ENCODE measurements around the gene CCDC201.

Gene CCDC201

GRCh38 chr7:45884136-45884535, 11.3 kb upstream of the CCDC201 start:
- Histone ChIP-seq H3K4me2 (ENCODE audit: low read length) (no peak overlapping the region), H3K27me3 (ENCODE audit: control insufficient read depth, insufficient read depth, low read length) (no peaks in the 10 kb centered on the region), H3K36me3 (ENCODE audit: insufficient read depth, low read length) (no peaks in the 10 kb centered on the region), H3K9me3 (replicated peaks; ENCODE audit: low read length) (no peaks in the 10 kb centered on the region), H3K9ac (ENCODE audit: low read depth, low read length) (no peak overlapping the region), H3K4me3 (ENCODE audit: low read length) (no peak overlapping the region), H3K4me1 (ENCODE audit: control insufficient read depth, insufficient read depth, low read length) (peaks cover 64% of the 10 kb centered on the region)

- H3K9ac ChIP-seq (ENCODE audit: low read depth, low read length): no peak overlapping the region
- H3K9me3 ChIP-seq (replicated peaks; ENCODE audit: low read length): no peaks in the 10 kb centered on the region
- H3K36me3 ChIP-seq (ENCODE audit: insufficient read depth, low read length): no peaks in the 10 kb centered on the region
- peaks cover 50% of the 10 kb centered on the region for H3K4me1 ChIP-seq (ENCODE audit: control insufficient read depth, insufficient read depth, low read length)
- no peak overlapping the region for H3K4me3 ChIP-seq (ENCODE audit: low read length)
- no peaks in the 10 kb centered on the region for H3K27me3 ChIP-seq (ENCODE audit: control insufficient read depth, insufficient read depth, low read length)
- H3K4me2 ChIP-seq (ENCODE audit: low read length): peak overlapping the region; percentile 15
Measured at GRCh38 chr7:45882465-45882810, 9.6 kb upstream of the CCDC201 start.

DNA sequence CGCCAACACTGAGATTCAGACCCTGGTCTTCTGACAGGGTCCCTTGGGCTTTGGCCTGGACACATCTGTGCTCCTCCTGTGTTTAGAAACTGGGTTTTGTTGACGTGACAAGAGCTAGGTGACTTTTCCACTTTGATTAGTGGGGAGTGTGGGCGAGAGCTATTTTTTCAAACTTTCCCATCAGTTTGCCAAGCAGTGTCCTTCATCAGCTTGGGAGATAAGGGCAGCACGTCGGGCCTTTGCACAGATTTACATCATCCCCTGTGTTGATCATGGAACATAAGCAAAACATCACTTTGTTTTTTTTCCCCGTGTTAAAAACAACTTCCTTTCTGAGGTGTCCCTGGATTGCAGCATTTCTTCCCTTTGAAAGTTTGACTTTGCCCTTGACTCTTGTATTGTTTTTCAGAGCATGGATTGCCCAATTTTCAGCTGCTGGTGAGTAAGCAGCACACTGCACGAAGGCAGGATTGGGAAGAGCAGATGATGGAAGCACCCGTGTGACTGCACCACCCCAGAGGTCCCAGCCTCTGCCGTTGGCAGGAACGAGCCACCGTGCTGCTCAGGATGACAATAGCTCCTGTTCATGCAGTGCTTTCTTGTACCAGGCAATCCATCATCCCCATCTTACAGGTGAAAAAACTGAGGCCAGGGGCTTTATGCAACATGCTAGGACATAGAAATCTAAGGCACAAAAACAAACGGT, 9.0 kb upstream of the CCDC201 start:
- H3K4me1 ChIP-seq (ENCODE audit: control insufficient read depth, insufficient read depth, low read length): peaks cover 45% of the 10 kb centered on the region
- peak overlapping the region; percentile 15 for H3K4me2 ChIP-seq (ENCODE audit: low read length)
- H3K36me3 ChIP-seq (ENCODE audit: insufficient read depth, low read length): no peaks in the 10 kb centered on the region
- no peak overlapping the region for H3K4me3 ChIP-seq (ENCODE audit: low read length)
- no peak overlapping the region for H3K9ac ChIP-seq (ENCODE audit: low read depth, low read length)
- no peaks in the 10 kb centered on the region for H3K9me3 ChIP-seq (replicated peaks; ENCODE audit: low read length)
- H3K27me3 ChIP-seq (ENCODE audit: control insufficient read depth, insufficient read depth, low read length): no peaks in the 10 kb centered on the region

GRCh38 chr7:45881280-45881758, 8.4 kb upstream of the CCDC201 start:
- H3K27me3 ChIP-seq (ENCODE audit: control insufficient read depth, insufficient read depth, low read length): no peaks in the 10 kb centered on the region
- no peak overlapping the region for H3K9ac ChIP-seq (ENCODE audit: low read depth, low read length)
- no peaks in the 10 kb centered on the region for H3K36me3 ChIP-seq (ENCODE audit: insufficient read depth, low read length)
- H3K4me1 ChIP-seq (ENCODE audit: control insufficient read depth, insufficient read depth, low read length): peaks cover 39% of the 10 kb centered on the region
- no peak overlapping the region for H3K4me3 ChIP-seq (ENCODE audit: low read length)
- H3K4me2 ChIP-seq (ENCODE audit: low read length): no peak overlapping the region
- H3K9me3 ChIP-seq (replicated peaks; ENCODE audit: low read length): no peaks in the 10 kb centered on the region

DNA sequence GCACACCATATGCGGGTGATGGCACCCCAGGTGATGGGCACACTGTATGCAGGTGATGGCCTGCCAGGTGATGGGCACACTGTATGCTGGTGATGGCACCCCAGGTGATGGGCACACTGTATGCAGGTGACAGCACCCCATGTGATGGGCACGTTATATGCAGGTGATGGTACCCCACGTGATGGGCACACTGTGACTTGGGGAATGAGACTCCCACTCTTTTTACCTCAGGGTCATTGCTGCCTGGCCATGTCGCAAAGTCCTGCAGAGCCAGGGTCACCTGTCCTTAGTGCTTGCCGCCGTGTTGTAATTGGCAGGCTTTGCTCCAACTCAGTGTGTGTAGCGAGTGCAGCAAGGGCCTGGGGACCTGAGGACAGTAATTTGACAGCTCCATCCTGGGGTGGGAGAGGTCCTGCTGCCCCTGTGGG, 7.6 kb upstream of the CCDC201 start:
- H3K27me3 ChIP-seq (ENCODE audit: control insufficient read depth, insufficient read depth, low read length): no peaks in the 10 kb centered on the region
- H3K4me2 ChIP-seq (ENCODE audit: low read length): no peak overlapping the region
- no peaks in the 10 kb centered on the region for H3K36me3 ChIP-seq (ENCODE audit: insufficient read depth, low read length)
- no peak overlapping the region for H3K9ac ChIP-seq (ENCODE audit: low read depth, low read length)
- no peaks in the 10 kb centered on the region for H3K9me3 ChIP-seq (replicated peaks; ENCODE audit: low read length)
- peaks cover 36% of the 10 kb centered on the region for H3K4me1 ChIP-seq (ENCODE audit: control insufficient read depth, insufficient read depth, low read length)
- H3K4me3 ChIP-seq (ENCODE audit: low read length): no peak overlapping the region

DNA sequence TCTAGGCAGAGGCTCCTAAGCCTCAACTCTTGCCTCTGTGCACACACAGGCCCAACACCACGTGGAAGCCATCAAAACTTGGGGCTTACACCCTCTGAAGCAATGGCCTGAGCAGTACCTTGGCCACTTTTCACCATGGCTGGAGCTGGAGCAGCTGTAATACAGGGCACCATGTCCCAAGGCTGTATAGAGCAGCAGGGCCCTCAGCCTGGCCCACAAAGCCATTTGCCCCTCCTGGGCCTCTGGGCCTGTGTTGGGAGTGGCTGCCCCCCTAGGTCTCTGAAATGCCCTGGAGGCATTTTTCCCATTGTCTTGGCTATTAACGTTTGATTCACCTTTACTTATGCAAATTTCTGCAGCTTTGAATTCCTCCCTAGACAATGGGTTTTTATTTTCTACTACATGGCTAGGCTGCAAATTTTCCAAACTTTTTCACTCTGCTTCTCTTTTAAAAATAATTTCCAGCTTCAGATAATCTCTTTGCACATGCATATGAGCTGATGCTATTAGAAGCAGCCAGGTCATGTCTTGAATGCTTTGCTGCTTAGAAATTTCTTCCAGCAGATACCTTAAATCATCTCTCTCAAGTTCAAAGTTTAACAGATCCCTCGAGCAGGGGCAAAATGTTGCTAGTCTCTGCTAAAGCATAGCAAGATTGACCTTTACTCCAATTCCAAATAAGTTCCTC, 5.7 kb upstream of the CCDC201 start:
- no peak overlapping the region for H3K4me3 ChIP-seq (ENCODE audit: low read length)

DNA sequence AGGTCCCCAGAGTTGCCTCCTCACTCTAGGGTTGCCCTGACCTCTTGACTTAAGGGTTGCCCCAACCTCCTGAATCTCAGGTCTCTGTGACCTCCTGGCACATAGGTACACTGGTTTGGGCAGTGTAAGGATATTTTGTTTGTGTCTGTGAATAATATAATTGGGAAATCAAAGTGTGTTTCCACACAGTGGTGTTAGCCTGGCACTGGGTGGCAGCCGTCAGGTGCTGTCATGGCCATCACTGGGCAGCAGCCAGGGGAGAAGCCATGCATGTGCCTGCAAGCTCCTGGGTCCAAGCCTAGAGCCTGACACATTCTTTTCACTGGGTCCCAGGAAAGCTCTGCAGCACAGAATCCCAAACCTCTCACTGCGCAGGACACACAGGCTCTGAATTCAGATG, 3.6 kb upstream of the CCDC201 start:
- Histone ChIP-seq H3K4me3 (ENCODE audit: low read length) (no peak overlapping the region), H3K27me3 (ENCODE audit: control insufficient read depth, insufficient read depth, low read length) (no peaks in the 10 kb centered on the region), H3K9ac (ENCODE audit: low read depth, low read length) (no peak overlapping the region), H3K36me3 (ENCODE audit: insufficient read depth, low read length) (no peaks in the 10 kb centered on the region), H3K4me2 (ENCODE audit: low read length) (no peak overlapping the region), H3K4me1 (ENCODE audit: control insufficient read depth, insufficient read depth, low read length) (peaks cover 25% of the 10 kb centered on the region), H3K9me3 (replicated peaks; ENCODE audit: low read length) (no peaks in the 10 kb centered on the region)

More for the DNA sequence above, 5.7 kb upstream of the CCDC201 start:
- Histone ChIP-seq H3K27me3 (ENCODE audit: control insufficient read depth, insufficient read depth, low read length) (no peaks in the 10 kb centered on the region), H3K36me3 (ENCODE audit: insufficient read depth, low read length) (no peaks in the 10 kb centered on the region), H3K4me1 (ENCODE audit: control insufficient read depth, insufficient read depth, low read length) (peaks cover 39% of the 10 kb centered on the region), H3K9ac (ENCODE audit: low read depth, low read length) (no peak overlapping the region), H3K4me2 (ENCODE audit: low read length) (no peak overlapping the region), H3K9me3 (replicated peaks; ENCODE audit: low read length) (no peaks in the 10 kb centered on the region)

DNA sequence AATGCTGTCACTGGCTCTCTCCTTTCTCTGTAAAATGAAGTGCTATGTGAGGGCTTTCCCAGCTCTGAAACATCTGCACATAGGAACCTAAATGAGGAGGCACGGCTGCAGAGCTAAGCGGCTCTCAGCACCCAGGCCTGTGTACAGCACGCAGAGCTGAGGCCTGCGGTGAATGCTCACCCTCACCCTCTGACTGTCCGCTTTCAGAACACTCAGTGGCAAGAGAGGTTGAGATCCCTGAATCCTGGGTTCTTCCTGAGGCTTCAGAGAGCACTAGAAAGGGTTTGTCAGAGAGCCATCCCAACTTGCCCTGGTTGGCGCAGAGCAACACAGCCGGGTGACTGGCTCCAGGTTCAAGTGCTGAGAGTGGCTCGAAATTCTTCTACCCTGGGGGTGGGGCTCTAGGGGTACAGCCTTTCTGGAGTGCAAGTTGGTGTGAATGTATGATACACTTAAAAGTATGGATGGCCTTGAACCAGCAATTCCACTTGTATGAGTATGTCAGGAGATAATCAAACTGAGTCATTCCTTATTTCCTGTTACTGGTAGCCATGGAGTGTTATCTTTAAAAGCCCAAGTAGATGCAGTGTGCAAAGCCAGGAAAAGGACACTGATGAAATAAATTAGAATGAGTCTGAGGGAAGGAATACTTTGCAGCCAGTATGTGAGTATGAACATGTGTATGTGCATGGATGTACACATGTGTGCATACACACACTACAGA, 1.7 kb upstream of the CCDC201 start:
- peaks cover 21% of the 10 kb centered on the region for H3K4me1 ChIP-seq (ENCODE audit: control insufficient read depth, insufficient read depth, low read length)
- no peaks in the 10 kb centered on the region for H3K27me3 ChIP-seq (ENCODE audit: control insufficient read depth, insufficient read depth, low read length)
- no peaks in the 10 kb centered on the region for H3K36me3 ChIP-seq (ENCODE audit: insufficient read depth, low read length)
- no peaks in the 10 kb centered on the region for H3K9me3 ChIP-seq (replicated peaks; ENCODE audit: low read length)
- H3K9ac ChIP-seq (ENCODE audit: low read depth, low read length): no peak overlapping the region
- H3K4me2 ChIP-seq (ENCODE audit: low read length): peak overlapping the region; percentile 25
- no peak overlapping the region for H3K4me3 ChIP-seq (ENCODE audit: low read length)

DNA sequence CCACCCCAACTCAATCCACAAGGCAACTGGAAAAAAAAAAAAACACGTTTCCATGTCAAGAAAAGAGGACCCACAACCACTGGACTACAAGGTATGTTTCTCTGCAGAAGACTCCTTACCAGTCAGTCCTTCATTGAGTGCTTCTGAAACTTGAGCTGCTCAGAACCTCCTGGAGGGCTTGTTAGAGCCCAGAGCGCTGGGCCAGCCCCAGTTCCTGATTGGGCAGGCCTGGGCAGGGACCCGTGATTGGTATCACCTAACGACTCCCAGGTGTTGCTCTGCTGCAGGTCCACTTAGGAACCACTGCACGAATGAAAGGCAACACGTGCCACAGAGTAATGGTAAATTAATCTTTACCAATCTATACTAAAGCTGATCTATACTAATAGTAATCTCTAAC, 473 bp upstream of the CCDC201 start:
- no peaks in the 10 kb centered on the region for H3K36me3 ChIP-seq (ENCODE audit: insufficient read depth, low read length)
- no peaks in the 10 kb centered on the region for H3K27me3 ChIP-seq (ENCODE audit: control insufficient read depth, insufficient read depth, low read length)

DNA sequence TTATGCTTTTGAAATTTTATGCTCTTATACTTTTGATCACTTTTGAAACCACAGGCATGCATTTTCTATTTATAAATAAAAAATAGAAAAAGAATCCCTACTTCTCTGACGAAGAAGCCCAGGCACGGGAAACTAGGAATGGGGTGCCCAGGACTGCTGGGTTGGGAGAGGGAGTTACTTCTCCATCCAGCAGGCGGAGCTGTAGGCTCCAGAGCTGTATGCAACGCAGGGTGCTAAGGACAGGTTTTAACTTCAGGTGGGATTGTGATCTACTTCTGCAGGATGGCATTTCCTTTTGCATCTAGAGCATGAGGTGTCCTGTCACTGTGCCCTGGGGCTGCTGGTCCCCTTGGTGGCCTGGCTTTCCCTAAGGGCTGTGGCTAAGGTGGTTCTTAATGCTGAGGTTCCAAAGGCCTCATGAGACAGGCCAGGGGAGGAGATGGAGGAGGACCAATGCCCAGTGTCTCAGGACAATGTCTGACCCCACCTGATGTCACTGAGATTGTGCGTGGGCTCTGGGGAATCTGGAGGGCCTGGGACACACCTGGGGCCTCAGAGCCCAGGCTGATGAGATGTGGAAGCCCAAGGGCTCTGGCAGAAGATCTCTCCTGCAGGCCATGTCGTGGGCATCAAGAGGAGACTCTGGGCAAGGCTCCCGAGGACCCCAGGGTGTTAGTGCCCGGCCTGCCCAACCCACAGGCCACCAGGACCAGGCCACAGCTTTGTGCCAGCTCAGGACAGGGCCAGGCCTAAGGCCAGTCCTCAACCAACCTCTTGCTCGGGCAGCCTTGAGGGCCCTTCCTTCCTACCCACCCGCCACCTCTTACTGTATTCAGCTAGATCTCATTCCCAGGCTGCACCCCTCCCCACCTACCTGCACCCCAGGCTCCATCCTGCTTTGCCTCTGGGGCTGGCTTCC, 507 bp downstream of the CCDC201 start:
- H3K4me1 ChIP-seq (ENCODE audit: control insufficient read depth, insufficient read depth, low read length): peaks cover 21% of the 10 kb centered on the region

More for the DNA sequence above, 473 bp upstream of the CCDC201 start:
- Histone ChIP-seq H3K4me1 (ENCODE audit: control insufficient read depth, insufficient read depth, low read length) (peaks cover 21% of the 10 kb centered on the region), H3K4me3 (ENCODE audit: low read length) (no peak overlapping the region), H3K9ac (ENCODE audit: low read depth, low read length) (no peak overlapping the region), H3K4me2 (ENCODE audit: low read length) (no peak overlapping the region), H3K9me3 (replicated peaks; ENCODE audit: low read length) (no peaks in the 10 kb centered on the region)

DNA sequence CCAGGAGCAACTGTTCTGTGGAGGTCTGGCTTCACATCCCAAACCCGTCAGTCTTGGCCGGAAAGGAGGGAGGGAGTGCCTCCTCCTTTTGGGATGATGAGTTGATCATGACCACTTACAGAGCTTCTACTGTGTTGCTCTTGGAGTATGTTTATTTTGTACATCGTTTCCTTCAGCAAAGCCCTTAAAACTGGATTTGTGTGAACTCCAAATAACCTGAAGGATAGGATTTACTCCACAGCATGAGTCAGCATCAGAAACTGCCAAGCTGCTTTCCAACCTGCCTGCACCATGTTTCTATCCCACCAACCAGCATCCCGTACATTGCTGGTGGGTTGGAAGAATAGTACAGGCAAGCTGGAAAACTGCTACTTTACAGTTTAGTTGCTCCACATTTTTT, 3.5 kb downstream of the CCDC201 start:
- peaks cover 3% of the 10 kb centered on the region for H3K9me3 ChIP-seq (replicated peaks; ENCODE audit: low read length)
- H3K27me3 ChIP-seq (ENCODE audit: control insufficient read depth, insufficient read depth, low read length): no peaks in the 10 kb centered on the region
- no peak overlapping the region for H3K4me3 ChIP-seq (ENCODE audit: low read length)
- no peak overlapping the region for H3K9ac ChIP-seq (ENCODE audit: low read depth, low read length)
- peaks cover 5% of the 10 kb centered on the region for H3K4me1 ChIP-seq (ENCODE audit: control insufficient read depth, insufficient read depth, low read length)
- H3K36me3 ChIP-seq (ENCODE audit: insufficient read depth, low read length): no peaks in the 10 kb centered on the region
- H3K4me2 ChIP-seq (ENCODE audit: low read length): no peak overlapping the region

More for the DNA sequence above, 507 bp downstream of the CCDC201 start:
- no peak overlapping the region for H3K4me2 ChIP-seq (ENCODE audit: low read length)
- no peak overlapping the region for H3K4me3 ChIP-seq (ENCODE audit: low read length)
- H3K9me3 ChIP-seq (replicated peaks; ENCODE audit: low read length): peaks cover 3% of the 10 kb centered on the region
- H3K9ac ChIP-seq (ENCODE audit: low read depth, low read length): no peak overlapping the region
- H3K27me3 ChIP-seq (ENCODE audit: control insufficient read depth, insufficient read depth, low read length): no peaks in the 10 kb centered on the region
- H3K36me3 ChIP-seq (ENCODE audit: insufficient read depth, low read length): no peaks in the 10 kb centered on the region

Data from skeletal muscle satellite cell (primary cell).